Measurements from ENCODE around the gene CNN2. TPM values are rescaled to one million over a fixed set of nuclear protein-coding genes. Genes with fewer than 3 reads are reported as not detected.
A peak's percentile ranks its signal among the peaks of the same experiment; 100 is the strongest.

CNN2 gene
- total and polyA plus RNA-seq, 2 of the 8 experiments (the other 6 are each of a cell fraction or from before 2014, with no cell fraction given), result 189 to 551 TPM

DNA sequence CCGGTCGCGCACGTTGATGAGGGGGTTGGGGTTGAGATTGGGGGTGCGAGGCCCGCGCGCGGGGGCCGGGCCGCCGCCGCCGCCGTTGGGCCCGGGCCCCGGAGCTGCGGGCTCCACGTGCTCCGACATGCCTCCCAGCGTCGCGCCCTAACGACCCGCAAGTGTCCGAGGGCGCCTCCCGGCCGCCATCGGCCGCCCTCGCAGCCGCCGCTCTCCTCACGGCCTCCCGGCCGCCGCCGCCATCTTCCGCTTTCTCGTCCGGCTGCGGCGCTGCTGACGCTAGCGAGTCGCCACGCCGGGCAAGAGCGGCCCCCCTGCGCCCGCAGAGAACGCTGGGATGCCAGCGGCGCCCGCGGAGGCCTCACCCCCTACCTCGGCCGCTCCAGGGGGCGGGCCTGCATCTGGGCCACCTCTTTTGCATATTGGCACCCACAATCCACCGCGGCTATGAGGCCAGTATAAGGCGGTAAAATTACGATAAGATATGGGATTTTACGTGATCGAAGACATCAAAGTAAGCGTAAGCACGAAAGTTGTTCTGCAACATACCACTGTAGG, 5.5 kb upstream of the CNN2 start, which contains the start of gene TMEM259 (continued):
- TF ChIP-seq GABPA (IDR thresholded peaks at IDR 0.05; ENCODE audit: borderline replicate concordance, insufficient read depth, low read length) (no peak), PHF8 (conservative IDR thresholded peaks at IDR 0.05; ENCODE audit: low read depth, low read length) (peak; percentile 89), SRF (IDR thresholded peaks at IDR 0.05; ENCODE audit: low read depth, low read length) (no peak), SP2 (IDR thresholded peaks at IDR 0.05; ENCODE audit: low read length) (peak; percentile 66), EGR1 (IDR thresholded peaks at IDR 0.05; ENCODE audit: borderline replicate concordance, low read depth, low read length) (peak; percentile 53; the same call in 1 of the 2 replicates), EZH2 (IDR thresholded peaks at IDR 0.05; ENCODE audit: low read depth, low read length, severe bottlenecking) (no peak), RBBP5 (IDR thresholded peaks at IDR 0.05; ENCODE audit: borderline replicate concordance, low read depth, low read length) (0 out of 2 replicates have a peak, but pooled peaks have one; percentile 83), TCF12 (IDR thresholded peaks at IDR 0.05; ENCODE audit: low read depth, low read length) (0 out of 2 replicates have a peak, but pooled peaks have one; percentile 26), EP300 (IDR thresholded peaks at IDR 0.05; ENCODE audit: borderline replicate concordance in 1 of 2, low read depth in 2 of 2, low read length in 2 of 2) (peak in 1 of 2 experiments; percentile 62; a peak in 1 of 3 replicates), CHD1 (IDR thresholded peaks at IDR 0.05; ENCODE audit: low read depth, low read length) (no peak)
- TF ChIP-seq, protein P1, sequence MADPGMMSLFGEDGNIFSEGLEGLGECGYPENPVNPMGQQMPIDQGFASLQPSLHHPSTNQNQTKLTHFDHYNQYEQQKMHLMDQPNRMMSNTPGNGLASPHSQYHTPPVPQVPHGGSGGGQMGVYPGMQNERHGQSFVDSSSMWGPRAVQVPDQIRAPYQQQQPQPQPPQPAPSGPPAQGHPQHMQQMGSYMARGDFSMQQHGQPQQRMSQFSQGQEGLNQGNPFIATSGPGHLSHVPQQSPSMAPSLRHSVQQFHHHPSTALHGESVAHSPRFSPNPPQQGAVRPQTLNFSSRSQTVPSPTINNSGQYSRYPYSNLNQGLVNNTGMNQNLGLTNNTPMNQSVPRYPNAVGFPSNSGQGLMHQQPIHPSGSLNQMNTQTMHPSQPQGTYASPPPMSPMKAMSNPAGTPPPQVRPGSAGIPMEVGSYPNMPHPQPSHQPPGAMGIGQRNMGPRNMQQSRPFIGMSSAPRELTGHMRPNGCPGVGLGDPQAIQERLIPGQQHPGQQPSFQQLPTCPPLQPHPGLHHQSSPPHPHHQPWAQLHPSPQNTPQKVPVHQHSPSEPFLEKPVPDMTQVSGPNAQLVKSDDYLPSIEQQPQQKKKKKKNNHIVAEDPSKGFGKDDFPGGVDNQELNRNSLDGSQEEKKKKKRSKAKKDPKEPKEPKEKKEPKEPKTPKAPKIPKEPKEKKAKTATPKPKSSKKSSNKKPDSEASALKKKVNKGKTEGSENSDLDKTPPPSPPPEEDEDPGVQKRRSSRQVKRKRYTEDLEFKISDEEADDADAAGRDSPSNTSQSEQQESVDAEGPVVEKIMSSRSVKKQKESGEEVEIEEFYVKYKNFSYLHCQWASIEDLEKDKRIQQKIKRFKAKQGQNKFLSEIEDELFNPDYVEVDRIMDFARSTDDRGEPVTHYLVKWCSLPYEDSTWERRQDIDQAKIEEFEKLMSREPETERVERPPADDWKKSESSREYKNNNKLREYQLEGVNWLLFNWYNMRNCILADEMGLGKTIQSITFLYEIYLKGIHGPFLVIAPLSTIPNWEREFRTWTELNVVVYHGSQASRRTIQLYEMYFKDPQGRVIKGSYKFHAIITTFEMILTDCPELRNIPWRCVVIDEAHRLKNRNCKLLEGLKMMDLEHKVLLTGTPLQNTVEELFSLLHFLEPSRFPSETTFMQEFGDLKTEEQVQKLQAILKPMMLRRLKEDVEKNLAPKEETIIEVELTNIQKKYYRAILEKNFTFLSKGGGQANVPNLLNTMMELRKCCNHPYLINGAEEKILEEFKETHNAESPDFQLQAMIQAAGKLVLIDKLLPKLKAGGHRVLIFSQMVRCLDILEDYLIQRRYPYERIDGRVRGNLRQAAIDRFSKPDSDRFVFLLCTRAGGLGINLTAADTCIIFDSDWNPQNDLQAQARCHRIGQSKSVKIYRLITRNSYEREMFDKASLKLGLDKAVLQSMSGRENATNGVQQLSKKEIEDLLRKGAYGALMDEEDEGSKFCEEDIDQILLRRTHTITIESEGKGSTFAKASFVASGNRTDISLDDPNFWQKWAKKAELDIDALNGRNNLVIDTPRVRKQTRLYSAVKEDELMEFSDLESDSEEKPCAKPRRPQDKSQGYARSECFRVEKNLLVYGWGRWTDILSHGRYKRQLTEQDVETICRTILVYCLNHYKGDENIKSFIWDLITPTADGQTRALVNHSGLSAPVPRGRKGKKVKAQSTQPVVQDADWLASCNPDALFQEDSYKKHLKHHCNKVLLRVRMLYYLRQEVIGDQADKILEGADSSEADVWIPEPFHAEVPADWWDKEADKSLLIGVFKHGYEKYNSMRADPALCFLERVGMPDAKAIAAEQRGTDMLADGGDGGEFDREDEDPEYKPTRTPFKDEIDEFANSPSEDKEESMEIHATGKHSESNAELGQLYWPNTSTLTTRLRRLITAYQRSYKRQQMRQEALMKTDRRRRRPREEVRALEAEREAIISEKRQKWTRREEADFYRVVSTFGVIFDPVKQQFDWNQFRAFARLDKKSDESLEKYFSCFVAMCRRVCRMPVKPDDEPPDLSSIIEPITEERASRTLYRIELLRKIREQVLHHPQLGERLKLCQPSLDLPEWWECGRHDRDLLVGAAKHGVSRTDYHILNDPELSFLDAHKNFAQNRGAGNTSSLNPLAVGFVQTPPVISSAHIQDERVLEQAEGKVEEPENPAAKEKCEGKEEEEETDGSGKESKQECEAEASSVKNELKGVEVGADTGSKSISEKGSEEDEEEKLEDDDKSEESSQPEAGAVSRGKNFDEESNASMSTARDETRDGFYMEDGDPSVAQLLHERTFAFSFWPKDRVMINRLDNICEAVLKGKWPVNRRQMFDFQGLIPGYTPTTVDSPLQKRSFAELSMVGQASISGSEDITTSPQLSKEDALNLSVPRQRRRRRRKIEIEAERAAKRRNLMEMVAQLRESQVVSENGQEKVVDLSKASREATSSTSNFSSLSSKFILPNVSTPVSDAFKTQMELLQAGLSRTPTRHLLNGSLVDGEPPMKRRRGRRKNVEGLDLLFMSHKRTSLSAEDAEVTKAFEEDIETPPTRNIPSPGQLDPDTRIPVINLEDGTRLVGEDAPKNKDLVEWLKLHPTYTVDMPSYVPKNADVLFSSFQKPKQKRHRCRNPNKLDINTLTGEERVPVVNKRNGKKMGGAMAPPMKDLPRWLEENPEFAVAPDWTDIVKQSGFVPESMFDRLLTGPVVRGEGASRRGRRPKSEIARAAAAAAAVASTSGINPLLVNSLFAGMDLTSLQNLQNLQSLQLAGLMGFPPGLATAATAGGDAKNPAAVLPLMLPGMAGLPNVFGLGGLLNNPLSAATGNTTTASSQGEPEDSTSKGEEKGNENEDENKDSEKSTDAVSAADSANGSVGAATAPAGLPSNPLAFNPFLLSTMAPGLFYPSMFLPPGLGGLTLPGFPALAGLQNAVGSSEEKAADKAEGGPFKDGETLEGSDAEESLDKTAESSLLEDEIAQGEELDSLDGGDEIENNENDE (IDR thresholded peaks at IDR 0.05; ENCODE audit: insufficient replicate concordance, low read length), result no peak

Measured in H1 (cell line).